ENCODE results near the gene TRIM31.

Gene TRIM31

DNA sequence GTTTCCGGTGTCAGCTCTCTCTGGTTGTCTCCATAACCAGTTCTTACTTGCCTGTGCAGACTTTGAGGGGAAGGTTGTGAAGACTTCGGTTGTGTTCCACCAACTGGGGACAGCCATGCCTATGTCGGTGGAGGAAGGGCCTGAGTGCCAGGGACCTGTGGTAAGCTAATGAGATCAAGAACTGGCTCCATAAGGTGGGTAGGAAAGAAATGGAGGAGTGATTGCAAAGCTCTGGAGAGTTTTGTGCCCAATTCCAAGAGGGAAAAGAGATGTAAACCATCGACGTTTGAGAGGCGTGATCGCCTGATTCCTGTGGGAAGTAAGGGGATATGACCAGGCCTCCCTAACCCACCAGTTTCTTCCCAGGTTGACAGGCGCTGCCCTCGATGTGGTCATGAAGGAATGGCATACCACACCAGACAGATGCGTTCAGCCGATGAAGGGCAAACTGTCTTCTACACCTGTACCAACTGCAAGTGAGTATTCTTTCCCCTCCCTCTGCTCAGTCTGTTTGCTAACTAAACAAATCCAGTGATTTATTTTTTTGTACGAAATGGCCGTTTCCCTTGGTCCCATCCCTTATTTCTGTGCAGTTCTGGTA is 50.9 kb downstream of the TRIM31 start:
- peak overlapping the region; percentile 89 for H3K27ac ChIP-seq
- DNase-seq (ENCODE audit: low read depth, low spot score): no peak

DNA sequence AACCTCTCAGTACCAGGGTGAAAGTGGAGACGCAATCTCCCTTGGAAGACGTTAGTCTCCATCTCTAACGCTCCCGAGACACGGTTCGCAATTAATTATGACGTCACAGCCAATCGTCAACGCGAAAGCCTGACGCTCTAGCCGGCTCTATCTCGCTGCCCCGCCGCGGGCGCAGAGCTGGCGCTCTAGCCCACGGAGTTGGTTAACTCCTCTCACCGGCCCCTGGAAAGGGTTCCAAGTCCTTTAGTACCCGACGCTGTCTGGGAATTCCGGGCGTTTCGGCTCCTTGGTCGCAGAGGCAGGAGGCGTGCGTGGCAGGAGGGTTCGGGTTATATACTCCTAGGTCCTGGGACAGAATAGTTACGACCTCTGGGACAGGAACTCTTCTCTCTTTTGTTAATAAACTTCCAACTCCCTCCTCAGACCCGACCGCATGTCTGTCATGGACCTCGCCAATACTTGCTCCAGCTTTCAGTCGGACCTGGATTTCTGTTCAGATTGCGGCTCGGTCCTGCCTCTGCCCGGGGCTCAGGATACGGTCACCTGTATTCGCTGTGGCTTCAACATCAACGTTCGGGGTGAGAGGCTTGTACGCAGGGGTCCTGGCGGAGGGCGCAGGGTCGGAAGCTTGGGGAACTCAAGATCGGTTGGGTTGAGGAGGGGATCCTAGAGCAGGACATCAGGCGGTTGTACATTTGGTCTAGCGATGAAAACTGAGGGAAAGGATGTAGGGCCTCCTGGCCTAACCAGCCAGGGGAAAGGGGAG is 51.6 kb downstream of the TRIM31 start, which contains the start of gene POLR1H:
Gene POLR1H, plus strand, starts transcription at position 174 of the 766 bp plus-strand sequence. Its CDS starts 260 bp downstream, at position 434.
- peak within 1 kb of the TSS; percentile 89 for H3K27ac ChIP-seq
- DNase-seq (ENCODE audit: low read depth, low spot score): peak; percentile 65

DNA sequence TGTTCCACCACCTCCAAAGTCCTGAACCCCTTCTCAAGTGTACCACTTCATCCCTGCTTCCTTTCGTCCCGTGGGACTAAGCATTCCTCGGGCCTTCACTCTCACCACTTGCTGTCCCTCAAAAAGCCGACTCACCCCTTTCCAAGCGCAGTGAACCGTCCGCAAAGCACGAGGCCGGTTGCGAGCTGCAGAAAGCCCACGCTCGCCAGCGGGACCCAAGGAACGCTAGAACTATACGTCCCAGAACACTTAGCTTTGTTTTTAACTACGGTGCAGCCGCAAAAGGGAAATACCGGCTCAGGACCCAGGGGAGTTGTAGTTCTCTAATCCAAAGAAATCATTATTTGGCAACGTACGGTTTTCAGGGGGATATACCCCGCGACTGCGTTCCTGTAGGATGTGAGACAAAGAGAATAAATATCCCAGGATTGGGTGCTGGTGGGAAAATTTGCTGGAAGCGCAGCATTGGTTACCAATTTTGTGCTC is 52.2 kb downstream of the TRIM31 start:
- DNase-seq (ENCODE audit: low read depth, low spot score): no peak
- H3K27ac ChIP-seq: peak overlapping the region; percentile 89

DNA sequence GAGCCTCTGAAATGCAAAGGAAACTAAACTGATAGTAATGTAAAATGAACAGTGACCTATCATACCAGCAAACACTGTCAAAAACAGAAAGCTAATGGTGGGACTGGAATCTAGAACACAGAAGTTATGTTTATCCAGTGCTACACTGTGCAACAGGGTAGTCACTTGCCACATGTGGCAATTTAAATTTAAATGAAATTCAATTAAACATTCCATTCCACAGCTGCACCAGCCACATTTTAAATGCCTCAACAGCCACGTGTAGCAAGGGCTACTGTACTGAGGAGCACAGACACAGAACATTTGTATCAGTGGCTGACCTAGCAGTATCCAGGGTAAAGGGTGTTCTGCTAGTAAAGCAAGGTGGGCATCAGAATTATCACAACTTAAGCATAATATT is 57.4 kb downstream of the TRIM31 start:
- no peak overlapping the region for H3K27ac ChIP-seq
- DNase-seq (ENCODE audit: low read depth, low spot score): no peak

DNA sequence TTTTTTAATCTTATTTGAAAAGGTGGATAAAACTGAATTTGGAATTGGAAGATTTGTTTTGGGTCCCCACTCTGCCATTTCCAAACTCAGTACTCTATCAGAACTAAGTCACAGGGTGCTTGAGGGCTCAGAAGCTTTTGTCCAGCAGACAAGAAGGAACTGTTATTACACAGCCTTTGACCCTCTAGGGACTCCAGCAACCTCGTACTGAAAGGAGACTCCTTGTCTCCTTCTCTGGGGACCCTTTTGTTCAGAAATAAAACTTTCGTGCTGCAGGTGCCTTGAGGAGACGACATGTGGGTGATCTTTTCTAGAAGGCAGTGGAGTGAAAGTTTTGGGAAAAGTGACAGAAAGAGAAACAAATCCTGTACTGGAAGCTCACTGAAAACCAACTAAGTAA is 59.2 kb downstream of the TRIM31 start:
- no peak overlapping the region for H3K27ac ChIP-seq
- no peak for DNase-seq (ENCODE audit: low read depth, low spot score)
